Hindlimb muscle (tissue), 1 donor: Measurements from ENCODE around the gene TMEM63A. TPM values are rescaled to one million over a fixed set of nuclear protein-coding genes. Genes with fewer than 3 reads are reported as not detected.
"Not testable (repeated sequence)": the region's sequence is repeated elsewhere in the genome, so short reads cannot be mapped to it uniquely, and the experiment has no call there.

Source experiments
- DNase-seq: peaks from one replicate; pipeline ENCODE4 v3.0.0-alpha.2; 2013
- polyA plus RNA-seq: library from polyadenylated mRNA; unstranded; fragments of 120-200 nt; gene quantifications from one replicate; pipeline ENCODE4 v1.2.1, GENCODE V29; 2013; ENCODE audit not compliant: insufficient read length

Gene TMEM63A
- polyA plus RNA-seq, 1 donor: 28.3 TPM

- DNase-seq: no peak
Measured at GRCh38 chr1:225908773-225909172, 26.6 kb upstream of the TMEM63A start.

- no peak for DNase-seq
Measured at GRCh38 chr1:225908013-225908640, 25.9 kb upstream of the TMEM63A start.

- DNase-seq: no peak
Measured at GRCh38 chr1:225907341-225907740, 25.2 kb upstream of the TMEM63A start.

DNA sequence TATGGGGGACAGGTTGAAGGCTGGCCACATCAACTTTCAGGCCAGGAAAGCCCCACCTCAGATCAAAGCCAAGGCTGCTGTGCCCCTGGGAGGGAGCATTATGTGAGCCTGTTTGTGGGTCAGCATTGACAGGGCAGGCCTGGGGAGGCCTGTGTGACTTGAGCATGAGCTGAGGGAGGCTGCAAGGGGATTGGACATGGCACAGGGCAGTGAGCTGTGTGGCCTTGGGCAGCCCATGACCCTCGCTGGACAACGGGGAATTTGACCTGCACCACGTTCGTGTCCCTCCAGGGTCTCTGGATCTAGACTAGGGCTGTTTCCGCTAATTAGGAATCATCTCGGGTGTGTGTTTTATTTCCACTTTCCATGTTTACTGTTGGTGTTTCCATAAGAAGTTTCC lies 24.3 kb upstream of the TMEM63A start:
- DNase-seq: no peak

- DNase-seq: no peak
Measured at GRCh38 chr1:225903623-225904022, 21.4 kb upstream of the TMEM63A start.

DNA sequence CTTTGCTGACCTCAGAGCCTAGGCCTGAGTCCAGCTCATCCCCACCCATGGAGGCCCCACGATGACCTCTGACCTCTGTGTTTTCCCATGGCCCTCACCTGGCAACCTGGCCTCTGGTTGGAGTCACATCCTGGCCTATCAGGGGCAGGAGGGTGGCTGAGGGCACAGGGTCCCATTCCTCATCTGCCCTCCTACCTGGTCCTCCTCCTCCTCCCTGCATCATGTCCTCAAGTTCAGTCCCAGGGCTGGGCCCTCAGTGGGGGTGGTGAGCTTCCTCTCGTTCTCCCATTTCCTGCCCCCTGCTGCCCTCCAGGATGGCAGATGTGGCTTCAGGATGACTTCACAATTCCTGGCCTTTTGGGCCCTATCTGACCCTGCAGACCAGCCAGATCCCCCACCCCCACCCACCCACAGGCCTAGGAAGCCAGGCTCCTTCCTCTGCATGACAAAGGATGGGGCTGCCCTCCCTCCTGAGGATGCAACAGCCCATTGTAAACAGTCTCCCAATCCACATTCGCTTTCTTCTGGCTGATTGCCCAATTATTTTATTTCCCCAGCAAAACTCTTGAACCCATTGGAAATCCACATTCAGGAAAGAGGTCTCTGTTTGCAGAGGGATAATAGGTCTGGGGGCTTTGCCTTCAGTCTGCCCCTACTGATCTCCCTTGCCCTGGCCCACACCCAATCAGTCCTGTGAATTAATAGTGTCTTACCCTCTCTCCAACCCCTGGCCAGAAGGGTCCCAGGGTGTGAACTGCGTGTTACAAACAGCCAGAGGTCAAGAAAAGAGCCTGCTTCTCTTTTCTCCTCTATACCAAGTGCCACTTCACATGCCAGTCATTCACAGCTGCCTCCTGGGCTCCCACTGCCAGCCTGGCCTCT lies 17.1 kb upstream of the TMEM63A start:
- no peak for DNase-seq

- no peak for DNase-seq
Measured at GRCh38 chr1:225897595-225898514, 15.7 kb upstream of the TMEM63A start.

GRCh38 chr1:225896937-225897549 lies 14.9 kb upstream of the TMEM63A start:
- DNase-seq: no peak

GRCh38 chr1:225896494-225896893 lies 14.3 kb upstream of the TMEM63A start:
- DNase-seq: no peak

DNA sequence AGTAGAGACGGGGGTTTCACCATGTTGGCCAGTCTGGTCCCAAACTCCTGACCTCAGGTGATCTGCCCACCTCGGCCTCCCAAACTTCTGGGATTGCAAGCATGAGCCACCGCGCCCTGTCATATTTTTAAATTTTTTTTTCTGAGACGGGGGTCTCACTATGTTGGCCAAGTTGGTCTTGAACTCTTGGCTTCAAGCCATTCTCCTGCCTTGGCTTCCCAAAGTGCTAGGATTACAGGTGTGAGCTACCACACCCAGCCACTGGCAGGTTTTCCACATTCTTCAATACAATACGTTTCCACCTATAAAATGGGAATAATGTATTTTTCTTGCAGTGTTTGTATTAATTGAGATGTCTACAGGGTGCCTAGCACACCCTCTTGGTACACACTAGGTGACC lies 10.1 kb upstream of the TMEM63A start:
- no peak for DNase-seq

DNA sequence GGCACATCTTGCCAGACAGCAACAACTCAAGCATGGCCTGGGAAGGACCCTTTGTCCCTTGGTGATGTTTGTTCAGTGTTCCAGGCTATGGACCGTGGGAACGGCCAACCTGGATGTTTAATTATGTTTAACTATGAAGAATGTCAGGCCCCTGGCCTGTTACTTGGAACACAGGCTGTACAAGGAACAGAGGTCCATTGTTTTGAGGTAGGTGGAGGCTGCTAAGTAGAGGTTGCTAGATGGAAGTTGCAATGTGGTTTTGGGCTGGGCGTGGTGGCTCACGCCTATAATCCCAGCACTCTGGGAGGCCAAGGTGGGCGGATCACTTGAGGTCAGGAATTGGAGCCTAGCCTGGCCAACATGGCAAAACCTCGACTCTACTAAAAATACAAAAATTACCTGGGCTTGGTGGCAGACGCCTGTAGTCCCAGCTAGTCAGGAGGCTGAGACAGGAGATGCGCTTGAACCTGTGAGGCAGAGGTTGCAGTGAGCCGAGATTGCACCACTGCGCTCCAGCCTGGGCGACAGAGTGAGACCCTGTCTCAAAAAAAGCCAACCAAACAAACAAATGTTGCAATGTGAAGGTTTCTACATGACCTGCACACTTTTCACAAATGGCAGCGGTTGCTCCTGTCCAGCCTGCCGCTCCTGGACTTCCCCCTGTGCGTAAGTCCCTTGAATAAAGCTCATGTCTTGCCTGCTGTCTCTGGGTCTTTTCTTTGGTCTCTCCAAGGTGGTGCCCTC lies 9.2 kb upstream of the TMEM63A start:
- no peak for DNase-seq

GRCh38 chr1:225890346-225891228 lies 8.4 kb upstream of the TMEM63A start:
- DNase-seq: no peak

DNA sequence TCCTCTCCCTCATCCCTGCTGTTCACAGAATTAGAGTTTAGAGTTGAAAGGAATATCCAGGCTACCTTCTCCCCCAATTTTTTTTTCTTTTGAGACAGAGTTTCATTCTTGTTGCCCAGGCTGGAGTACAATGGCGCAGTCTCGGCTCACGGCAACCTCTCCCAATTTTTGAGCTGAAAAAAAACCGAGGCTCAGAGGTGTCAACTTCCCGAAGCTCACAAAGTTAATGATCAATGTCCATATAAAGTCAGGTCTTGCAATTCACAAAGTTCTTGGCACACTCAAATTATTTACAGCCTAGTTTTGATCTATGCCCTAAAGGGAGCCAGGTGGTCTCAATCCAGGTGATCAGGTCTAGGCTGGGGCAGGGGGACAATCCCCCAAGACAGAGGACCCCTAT lies 7.6 kb upstream of the TMEM63A start:
- DNase-seq: no peak

- DNase-seq: no peak
Measured at GRCh38 chr1:225888898-225889601, 6.9 kb upstream of the TMEM63A start, which contains the start of gene LEFTY1. TSS of gene LEFTY1 (minus strand) at chr1:225889146. CDS start at chr1:225889066, 80 bp downstream.

GRCh38 chr1:225888289-225888897 lies 6.2 kb upstream of the TMEM63A start:
- DNase-seq: no peak

GRCh38 chr1:225887554-225888288 lies 5.5 kb upstream of the TMEM63A start:
- not testable (repeated sequence) for DNase-seq

DNA sequence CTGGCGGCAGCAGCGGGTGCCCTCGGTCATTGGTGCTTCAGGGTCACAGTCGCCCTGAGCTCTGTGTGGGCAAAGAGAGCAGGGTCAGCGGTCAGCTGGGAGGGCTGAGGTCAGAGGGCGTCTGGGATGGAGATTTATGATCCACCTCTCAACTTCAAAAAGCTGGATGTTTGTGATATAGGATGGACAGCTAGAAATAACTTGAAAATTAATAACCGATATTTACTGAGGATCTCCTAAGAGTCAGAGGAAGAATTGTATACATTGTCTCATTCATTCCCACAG lies 4.8 kb upstream of the TMEM63A start:
- no peak for DNase-seq

- no peak for DNase-seq
Measured at GRCh38 chr1:225886159-225887029, 4.2 kb upstream of the TMEM63A start.
